Activated gamma-delta T cell (primary cell): ENCODE measurements around the gene SORCS2.

Experiments
- DNase-seq: peaks from one replicate; lab custom pipeline; 2025; lab: John Stamatoyannopoulos, UW

The SORCS2 gene

GRCh38 chr4:7377223-7377865 lies 185.0 kb downstream of the SORCS2 start:
- DNase-seq: no peak

- DNase-seq: no peak
Measured at GRCh38 chr4:7379186-7379585, 186.8 kb downstream of the SORCS2 start.

- no peak for DNase-seq
Measured at GRCh38 chr4:7379719-7380118, 187.4 kb downstream of the SORCS2 start.

GRCh38 chr4:7381221-7381889 lies 189.0 kb downstream of the SORCS2 start:
- DNase-seq: no peak

GRCh38 chr4:7381890-7382633 lies 189.7 kb downstream of the SORCS2 start:
- DNase-seq: no peak

- DNase-seq: no peak
Measured at GRCh38 chr4:7382634-7383014, 190.3 kb downstream of the SORCS2 start.

GRCh38 chr4:7383266-7383665 lies 190.9 kb downstream of the SORCS2 start:
- DNase-seq: no peak

- no peak for DNase-seq
Measured at GRCh38 chr4:7384003-7384928, 191.9 kb downstream of the SORCS2 start.

- DNase-seq: no peak
Measured at GRCh38 chr4:7384929-7385890, 192.9 kb downstream of the SORCS2 start.

- no peak for DNase-seq
Measured at GRCh38 chr4:7387925-7388324, 195.6 kb downstream of the SORCS2 start.

- DNase-seq: no peak
Measured at GRCh38 chr4:7388627-7389026, 196.3 kb downstream of the SORCS2 start.

- no peak for DNase-seq
Measured at GRCh38 chr4:7389101-7389701, 196.9 kb downstream of the SORCS2 start.

GRCh38 chr4:7389719-7390118 lies 197.4 kb downstream of the SORCS2 start:
- DNase-seq: no peak

GRCh38 chr4:7390336-7390735 lies 198.0 kb downstream of the SORCS2 start:
- DNase-seq: no peak

- DNase-seq: no peak
Measured at GRCh38 chr4:7390906-7391636, 198.7 kb downstream of the SORCS2 start.

GRCh38 chr4:7391637-7392437 lies 199.5 kb downstream of the SORCS2 start:
- DNase-seq: no peak

- no peak for DNase-seq
Measured at GRCh38 chr4:7392438-7393421, 200.4 kb downstream of the SORCS2 start.
